ENCODE results near the gene MPPED1. TPM values are rescaled to one million over a fixed set of nuclear protein-coding genes. Genes with fewer than 3 reads are reported as not detected.

MPPED1 gene
- total and polyA plus RNA-seq, 2 of the 13 experiments (the other 11 are each of a cell fraction or from before 2014, with no cell fraction given), result 0.77 TPM; not detected in 1

DNA sequence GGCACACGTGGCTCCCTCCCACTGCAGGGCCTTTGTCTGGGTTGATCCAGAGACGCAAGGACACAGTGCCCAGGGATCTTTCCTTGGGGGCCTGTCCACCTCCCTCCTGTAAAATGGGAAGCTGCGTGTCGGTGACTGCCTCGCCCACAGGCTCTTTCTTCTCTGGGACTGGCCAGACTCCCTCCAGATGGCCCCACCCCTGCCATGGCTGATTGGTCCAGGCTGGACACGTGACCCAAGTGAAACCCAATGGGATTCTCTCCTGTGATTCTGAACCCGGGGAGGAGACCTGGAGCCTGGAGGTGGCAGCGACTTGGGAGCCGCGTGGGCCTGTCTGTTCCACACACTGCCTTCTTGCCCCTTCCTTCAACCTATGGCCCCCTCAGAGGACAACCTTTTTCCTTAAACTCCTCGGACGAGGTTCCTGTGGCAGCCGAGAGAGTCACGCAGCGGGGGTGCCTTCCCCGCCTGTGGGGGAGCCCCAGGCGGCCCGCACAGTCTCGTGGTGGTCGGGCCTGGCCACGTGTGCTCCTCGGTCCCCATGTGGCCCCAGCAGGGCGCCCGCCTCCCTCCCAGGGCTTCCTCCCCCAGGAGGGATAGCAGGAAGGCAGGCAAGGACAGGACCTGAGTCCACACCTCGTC lies 12.4 kb upstream of the MPPED1 start:
- FAIRE-seq (no peak), DNase-seq (ENCODE audit: low spot score) (peak; percentile 37), ATAC-seq (peak; percentile 39)
- 62% methylated on average over 18 of the region's 25 CpGs for WGBS (ENCODE audit: low lambda C conversion rate)
- Histone ChIP-seq H3K27me3 (ENCODE audit: control insufficient read depth in 1 of 2, insufficient read depth in 2 of 2, low read length in 2 of 2) (peaks cover 0 to 3% of the 10 kb centered on the region in 2 experiments; a peak in 1 of 5 replicates), H4K20me1 (ENCODE audit: insufficient read depth, low read length) (no peaks in the 10 kb centered on the region), H3K4me1 (ENCODE audit: insufficient read depth, low read length) (peaks cover 93% of the 10 kb centered on the region), H3K4me3 (replicated peaks in 1 of 3; ENCODE audit: insufficient read depth in 1 of 3, low read depth in 2 of 3, low read length in 3 of 3) (peak overlapping the region in 2 of 3 experiments; percentile 23 to 50; a peak in 4 of 6 replicates), H3K9me3 (ENCODE audit: low read length) (no peaks in the 10 kb centered on the region), H2AFZ (ENCODE audit: low read length) (no peak overlapping the region), H3K9ac (ENCODE audit: insufficient read depth, low read depth, low read length) (no peak overlapping the region), H3K36me3 (replicated peaks in 1 of 2; ENCODE audit: control insufficient read depth in 1 of 2, insufficient read depth in 2 of 2, low read length in 2 of 2) (no peaks in the 10 kb centered on the region), H3K79me2 (ENCODE audit: insufficient read depth, low read length) (no peaks in the 10 kb centered on the region), H3K4me2 (ENCODE audit: low read depth, low read length) (peak overlapping the region; percentile 66), H3K27ac (ENCODE audit: extremely low read length, insufficient read depth, low read length) (no peak overlapping the region)
- ChIA-PET CTCF (ENCODE audit: low intra/inter-chr PET ratio, low total read pairs) (no interaction called here), POLR2A (interaction anchor here (0.8 to 1.8 kb wide), 3 partner anchors 8 to 75 kb away, joined by 3 to 5 read pairs (median 4); no protein-coding TSS in a partner anchor)
- intact Hi-C loops (cut with micrococcal nuclease; ENCODE audit: unreplicated experiment) (no loop called here), in situ Hi-C loops (cut with HindIII; ENCODE audit: extremely low pct_ligation_motif_present, low pct_unique_long_range_greater_than_20kb) (no loop called here)
- BruUV-seq (replicated peaks), result no TSS peak
- TF ChIP-seq, protein P1, sequence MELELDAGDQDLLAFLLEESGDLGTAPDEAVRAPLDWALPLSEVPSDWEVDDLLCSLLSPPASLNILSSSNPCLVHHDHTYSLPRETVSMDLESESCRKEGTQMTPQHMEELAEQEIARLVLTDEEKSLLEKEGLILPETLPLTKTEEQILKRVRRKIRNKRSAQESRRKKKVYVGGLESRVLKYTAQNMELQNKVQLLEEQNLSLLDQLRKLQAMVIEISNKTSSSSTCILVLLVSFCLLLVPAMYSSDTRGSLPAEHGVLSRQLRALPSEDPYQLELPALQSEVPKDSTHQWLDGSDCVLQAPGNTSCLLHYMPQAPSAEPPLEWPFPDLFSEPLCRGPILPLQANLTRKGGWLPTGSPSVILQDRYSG (CRISPR knock-in tag; IDR thresholded peaks at IDR 0.05), result no peak
- no peak for TF ChIP-seq TBP (CRISPR knock-in tag; IDR thresholded peaks at IDR 0.05)
- TF ChIP-seq, protein P2, sequence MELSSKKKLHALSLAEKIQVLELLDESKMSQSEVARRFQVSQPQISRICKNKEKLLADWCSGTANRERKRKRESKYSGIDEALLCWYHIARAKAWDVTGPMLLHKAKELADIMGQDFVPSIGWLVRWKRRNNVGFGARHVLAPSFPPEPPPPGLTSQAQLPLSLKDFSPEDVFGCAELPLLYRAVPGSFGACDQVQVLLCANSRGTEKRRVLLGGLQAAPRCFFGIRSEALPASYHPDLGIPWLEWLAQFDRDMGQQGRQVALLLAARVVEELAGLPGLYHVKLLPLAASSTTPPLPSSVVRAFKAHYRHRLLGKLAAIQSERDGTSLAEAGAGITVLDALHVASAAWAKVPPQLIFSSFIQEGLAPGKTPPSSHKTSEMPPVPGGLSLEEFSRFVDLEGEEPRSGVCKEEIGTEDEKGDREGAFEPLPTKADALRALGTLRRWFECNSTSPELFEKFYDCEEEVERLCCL (CRISPR knock-in tag; IDR thresholded peaks at IDR 0.05; ENCODE audit: borderline replicate concordance), result no peak
- TF ChIP-seq FOXK1 (CRISPR knock-in tag; IDR thresholded peaks at IDR 0.05; ENCODE audit: borderline replicate concordance, low read depth), result no peak
- TF ChIP-seq, protein P3, sequence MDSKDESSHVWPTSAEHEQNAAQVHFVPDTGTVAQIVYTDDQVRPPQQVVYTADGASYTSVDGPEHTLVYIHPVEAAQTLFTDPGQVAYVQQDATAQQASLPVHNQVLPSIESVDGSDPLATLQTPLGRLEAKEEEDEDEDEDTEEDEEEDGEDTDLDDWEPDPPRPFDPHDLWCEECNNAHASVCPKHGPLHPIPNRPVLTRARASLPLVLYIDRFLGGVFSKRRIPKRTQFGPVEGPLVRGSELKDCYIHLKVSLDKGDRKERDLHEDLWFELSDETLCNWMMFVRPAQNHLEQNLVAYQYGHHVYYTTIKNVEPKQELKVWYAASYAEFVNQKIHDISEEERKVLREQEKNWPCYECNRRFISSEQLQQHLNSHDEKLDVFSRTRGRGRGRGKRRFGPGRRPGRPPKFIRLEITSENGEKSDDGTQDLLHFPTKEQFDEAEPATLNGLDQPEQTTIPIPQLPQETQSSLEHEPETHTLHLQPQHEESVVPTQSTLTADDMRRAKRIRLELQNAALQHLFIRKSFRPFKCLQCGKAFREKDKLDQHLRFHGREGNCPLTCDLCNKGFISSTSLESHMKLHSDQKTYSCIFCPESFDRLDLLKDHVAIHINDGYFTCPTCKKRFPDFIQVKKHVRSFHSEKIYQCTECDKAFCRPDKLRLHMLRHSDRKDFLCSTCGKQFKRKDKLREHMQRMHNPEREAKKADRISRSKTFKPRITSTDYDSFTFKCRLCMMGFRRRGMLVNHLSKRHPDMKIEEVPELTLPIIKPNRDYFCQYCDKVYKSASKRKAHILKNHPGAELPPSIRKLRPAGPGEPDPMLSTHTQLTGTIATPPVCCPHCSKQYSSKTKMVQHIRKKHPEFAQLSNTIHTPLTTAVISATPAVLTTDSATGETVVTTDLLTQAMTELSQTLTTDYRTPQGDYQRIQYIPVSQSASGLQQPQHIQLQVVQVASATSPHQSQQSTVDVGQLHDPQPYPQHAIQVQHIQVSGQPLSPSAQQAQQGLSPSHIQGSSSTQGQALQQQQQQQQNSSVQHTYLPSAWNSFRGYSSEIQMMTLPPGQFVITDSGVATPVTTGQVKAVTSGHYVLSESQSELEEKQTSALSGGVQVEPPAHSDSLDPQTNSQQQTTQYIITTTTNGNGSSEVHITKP (CRISPR knock-in tag; IDR thresholded peaks at IDR 0.05; ENCODE audit: low read depth), result no peak
- TF ChIP-seq ZNF44 (CRISPR knock-in tag; IDR thresholded peaks at IDR 0.05), result no peak
- peak; percentile 35; the same call in 1 of the 2 replicates for TF ChIP-seq ZFY (CRISPR knock-in tag; IDR thresholded peaks at IDR 0.05)
- TF ChIP-seq ZNF589 (CRISPR knock-in tag; conservative IDR thresholded peaks at IDR 0.05), result no peak
- no peak for TF ChIP-seq KDM1A (CRISPR knock-in tag; IDR thresholded peaks at IDR 0.05)
- TF ChIP-seq, protein P4, sequence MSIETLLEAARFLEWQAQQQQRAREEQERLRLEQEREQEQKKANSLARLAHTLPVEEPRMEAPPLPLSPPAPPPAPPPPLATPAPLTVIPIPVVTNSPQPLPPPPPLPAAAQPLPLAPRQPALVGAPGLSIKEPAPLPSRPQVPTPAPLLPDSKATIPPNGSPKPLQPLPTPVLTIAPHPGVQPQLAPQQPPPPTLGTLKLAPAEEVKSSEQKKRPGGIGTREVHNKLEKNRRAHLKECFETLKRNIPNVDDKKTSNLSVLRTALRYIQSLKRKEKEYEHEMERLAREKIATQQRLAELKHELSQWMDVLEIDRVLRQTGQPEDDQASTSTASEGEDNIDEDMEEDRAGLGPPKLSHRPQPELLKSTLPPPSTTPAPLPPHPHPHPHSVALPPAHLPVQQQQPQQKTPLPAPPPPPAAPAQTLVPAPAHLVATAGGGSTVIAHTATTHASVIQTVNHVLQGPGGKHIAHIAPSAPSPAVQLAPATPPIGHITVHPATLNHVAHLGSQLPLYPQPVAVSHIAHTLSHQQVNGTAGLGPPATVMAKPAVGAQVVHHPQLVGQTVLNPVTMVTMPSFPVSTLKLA (IDR thresholded peaks at IDR 0.05), result peak; percentile 92
- 0 out of 2 replicates have a peak, but pooled peaks have one; percentile 43 for TF ChIP-seq RBFOX2 (IDR thresholded peaks at IDR 0.05; ENCODE audit: low read depth, low read length)
- TF ChIP-seq, protein P5, sequence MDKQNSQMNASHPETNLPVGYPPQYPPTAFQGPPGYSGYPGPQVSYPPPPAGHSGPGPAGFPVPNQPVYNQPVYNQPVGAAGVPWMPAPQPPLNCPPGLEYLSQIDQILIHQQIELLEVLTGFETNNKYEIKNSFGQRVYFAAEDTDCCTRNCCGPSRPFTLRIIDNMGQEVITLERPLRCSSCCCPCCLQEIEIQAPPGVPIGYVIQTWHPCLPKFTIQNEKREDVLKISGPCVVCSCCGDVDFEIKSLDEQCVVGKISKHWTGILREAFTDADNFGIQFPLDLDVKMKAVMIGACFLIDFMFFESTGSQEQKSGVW (CRISPR knock-in tag; IDR thresholded peaks at IDR 0.05; ENCODE audit: borderline replicate concordance), result no peak
- no peak for TF ChIP-seq CEBPG (CRISPR knock-in tag; IDR thresholded peaks at IDR 0.05)
- no peak for TF ChIP-seq ZNF724P (CRISPR knock-in tag; IDR thresholded peaks at IDR 0.05; ENCODE audit: borderline replicate concordance)
- 0 out of 2 replicates have a peak, but pooled peaks have one; percentile 8 for TF ChIP-seq MED1 (CRISPR knock-in tag; IDR thresholded peaks at IDR 0.05)
